Skeletal muscle cell (primary cell): ENCODE data around the gene KRTAP17-1.
"Not testable (repeated sequence)": the region's sequence is repeated elsewhere in the genome, so short reads cannot be mapped to it uniquely, and the experiment has no call there.

Source experiments
- DNase-seq: peaks from one replicate; pipeline ENCODE4 v3.0.0-alpha.2; 2010; ENCODE audit warnings: low read depth
- H3K4me3 ChIP-seq: 2 replicates; pipeline ENCODE4 v1.5.1; 2011; ENCODE audit warnings: low read depth, mild to moderate bottlenecking, control low read depth, low read length, moderate library complexity

KRTAP17-1 gene

DNA sequence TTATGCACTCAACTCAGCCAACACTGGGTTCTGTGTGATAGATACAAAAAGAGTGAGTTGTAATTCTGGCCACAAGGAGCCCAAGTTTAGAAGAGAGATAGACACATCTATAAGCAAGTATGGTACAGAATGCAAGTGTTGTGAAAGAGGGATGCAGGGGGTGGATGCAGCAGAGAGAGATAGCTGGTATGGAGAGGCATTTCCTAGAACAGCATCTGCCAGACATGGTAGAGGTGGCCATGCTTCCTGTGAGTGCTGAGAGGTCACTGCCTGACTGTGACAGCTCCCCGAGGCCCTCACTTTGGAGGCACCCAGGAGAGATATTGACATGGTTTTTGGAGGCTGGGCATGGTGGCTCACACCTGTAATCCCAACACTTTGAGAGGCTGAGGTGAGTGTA, 4.4 kb downstream of the KRTAP17-1 start:
- no peak overlapping the region for H3K4me3 ChIP-seq
- no peak for DNase-seq

DNA sequence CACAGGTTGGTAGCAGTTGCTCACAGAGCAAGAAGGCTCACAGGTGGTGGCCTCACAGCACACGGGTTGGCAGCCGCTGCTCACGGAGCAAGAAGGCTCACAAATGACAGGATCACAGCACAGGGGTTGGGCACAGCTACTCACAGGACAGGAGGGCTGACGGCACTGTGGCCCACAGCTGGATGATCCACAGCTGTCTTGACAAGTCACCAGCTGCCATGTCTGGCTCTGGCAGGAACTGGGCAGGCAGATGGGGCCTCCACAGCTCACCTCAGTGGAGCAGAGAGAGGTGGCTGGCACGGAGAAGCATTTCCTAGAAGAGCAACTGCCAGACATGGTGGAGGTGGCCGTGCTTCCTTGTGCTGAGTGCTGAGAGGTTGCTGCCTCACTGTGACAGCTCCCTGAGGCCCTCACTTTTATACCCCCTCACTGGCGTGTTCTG, 6.6 kb downstream of the KRTAP17-1 start, which contains the start of gene KRTAP16-1:
TSS of gene KRTAP16-1 (minus strand) at position 392 of the 442 bp plus-strand sequence. CDS start at position 336, 56 bp downstream.
- no peak for DNase-seq
- no peak within 1 kb of the TSS for H3K4me3 ChIP-seq

DNA sequence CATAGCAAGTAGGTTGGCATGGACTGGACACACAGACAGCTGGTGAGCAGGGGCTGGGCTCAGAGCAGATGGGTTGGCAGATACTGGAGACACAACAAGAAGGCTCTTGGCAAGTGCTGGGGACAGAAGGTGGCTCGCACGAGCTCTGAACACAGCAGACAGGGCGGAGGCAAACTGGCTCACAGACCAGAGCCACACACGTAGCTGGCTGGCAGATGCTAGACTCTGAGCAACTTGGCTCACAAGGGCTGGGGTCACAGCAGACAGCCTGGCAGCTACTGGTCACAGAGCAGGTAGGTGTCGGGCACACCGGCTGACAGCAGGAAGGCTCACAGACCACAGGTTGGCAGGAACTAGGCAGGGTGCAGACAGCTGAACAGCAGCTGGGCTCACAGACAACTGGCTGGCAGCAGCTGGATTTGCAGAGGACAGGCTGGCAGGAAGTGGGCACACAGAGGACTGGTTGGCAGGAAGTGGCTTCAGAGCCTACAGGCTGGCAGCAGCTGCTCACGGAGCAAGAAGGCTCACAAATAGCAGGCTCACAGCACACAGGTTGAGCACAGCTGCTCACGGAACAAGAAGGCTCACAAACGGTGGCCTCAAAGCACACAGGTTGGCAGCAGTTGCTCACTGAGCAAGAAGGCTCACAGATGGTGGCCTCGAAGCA, 7.1 kb downstream of the KRTAP17-1 start:
- no peak overlapping the region for H3K4me3 ChIP-seq
- no peak for DNase-seq

DNA sequence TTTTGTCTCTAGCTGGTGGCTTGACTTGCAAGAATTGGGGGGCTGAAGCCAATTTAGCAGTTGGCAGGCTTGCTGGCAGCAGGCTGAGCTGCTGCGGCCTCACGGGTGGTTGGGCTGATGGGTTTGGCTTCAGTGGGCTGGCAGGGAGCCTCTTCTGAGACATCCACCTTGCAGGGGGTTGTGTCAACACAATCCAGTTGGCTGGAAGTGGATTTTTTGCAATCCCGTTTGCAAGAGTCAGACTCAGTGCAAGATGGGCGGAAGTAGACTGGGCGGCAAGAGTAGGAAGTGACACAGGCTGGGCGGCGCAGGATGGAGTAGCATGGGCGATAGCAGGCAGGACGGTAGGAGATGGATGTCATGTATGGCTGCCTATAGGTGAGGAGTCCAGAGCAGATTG, 7.9 kb downstream of the KRTAP17-1 start:
- no peak overlapping the region for H3K4me3 ChIP-seq
- DNase-seq: no peak

DNA sequence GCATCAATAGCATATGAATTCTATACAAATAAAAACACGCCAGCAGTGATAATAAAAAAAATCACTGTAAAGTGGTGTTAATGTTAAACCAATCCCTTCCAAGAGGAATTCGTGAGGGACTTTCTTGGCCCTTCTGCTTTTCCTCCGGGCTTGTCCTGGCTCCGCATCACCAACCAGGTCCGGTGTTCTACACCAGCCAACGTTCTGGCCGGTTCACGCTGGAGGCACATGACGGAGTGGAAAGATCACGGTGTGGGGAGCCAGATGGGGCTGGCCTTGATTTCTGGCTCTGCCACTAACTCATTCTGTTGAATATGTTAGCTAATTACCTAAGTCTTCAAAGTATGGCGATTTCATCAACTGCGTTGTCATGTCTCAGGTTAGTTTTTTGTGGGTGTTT, 11.4 kb downstream of the KRTAP17-1 start:
- DNase-seq: no peak
- H3K4me3 ChIP-seq: no peak overlapping the region

DNA sequence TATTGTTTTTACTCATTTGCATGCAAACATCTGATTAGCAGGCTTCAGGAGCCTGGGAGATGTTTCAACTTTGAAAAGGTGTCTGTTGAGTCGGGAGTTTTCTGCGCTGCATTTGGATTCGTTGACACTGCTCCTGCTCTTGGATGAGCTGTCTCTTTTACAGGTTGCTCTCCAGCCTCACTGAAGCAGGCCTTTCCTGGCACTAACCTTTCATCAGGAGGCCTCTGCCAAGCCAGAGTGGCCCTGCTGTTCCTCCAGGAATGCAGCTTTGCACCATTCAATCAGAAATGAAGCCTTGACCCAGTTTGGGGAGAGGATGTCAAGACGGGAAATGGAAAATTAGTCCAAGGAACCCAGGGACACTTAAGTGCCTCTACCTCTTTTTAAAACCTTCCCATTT, 12.5 kb downstream of the KRTAP17-1 start:
- H3K4me3 ChIP-seq: no peak overlapping the region
- DNase-seq: no peak

DNA sequence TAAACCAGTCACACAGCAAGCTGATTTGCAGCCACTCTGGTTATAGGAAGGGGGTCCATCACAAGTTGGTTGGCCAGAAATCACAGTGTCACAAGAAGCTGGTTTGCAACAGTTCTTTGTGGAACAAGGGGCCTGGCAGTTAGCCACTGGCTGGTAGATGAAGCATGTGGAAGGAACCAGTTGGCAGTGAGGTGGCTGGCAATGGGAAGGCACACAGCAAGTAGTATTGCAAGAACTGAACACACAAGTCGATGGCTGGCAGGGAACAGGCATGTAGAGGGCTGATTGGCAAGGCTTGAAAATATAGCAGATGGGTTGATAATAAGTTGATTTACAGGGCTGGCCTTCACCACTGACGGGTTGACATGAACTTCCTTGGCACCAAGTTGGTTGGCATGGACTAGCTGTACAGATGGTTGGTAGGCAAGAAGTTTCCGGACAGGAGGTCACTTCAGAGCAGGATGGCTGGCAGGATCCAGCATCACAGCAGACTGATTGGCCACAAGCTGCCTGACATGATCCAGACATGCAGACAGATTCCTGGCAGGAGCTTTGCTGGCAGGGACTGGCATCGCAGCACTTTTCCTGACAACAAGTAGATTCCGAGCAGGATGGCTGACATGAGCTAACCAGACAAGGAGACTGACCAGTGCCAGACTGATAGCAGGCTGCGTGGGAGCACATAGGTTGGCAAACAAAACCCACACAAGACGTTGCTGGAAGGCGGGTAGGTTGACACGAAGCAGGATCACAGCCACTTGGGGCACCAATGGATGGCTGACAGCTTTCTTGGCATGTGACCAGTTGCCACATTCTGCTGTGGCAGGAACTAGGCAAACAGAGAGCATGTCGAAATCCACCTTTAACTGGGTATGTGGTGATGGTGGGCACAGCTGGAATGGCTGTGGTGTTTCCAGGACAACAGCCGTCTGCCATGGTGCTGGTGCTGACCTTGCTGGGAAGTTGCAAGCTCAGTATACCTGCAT, 13.3 kb downstream of the KRTAP17-1 start, which contains the start of gene KRTAP29-1:
TSS of gene KRTAP29-1 (minus strand) at position 936 of the 986 bp plus-strand sequence. CDS start at position 936, 0 bp downstream.
- no peak within 1 kb of the TSS for H3K4me3 ChIP-seq
- DNase-seq: no peak

DNA sequence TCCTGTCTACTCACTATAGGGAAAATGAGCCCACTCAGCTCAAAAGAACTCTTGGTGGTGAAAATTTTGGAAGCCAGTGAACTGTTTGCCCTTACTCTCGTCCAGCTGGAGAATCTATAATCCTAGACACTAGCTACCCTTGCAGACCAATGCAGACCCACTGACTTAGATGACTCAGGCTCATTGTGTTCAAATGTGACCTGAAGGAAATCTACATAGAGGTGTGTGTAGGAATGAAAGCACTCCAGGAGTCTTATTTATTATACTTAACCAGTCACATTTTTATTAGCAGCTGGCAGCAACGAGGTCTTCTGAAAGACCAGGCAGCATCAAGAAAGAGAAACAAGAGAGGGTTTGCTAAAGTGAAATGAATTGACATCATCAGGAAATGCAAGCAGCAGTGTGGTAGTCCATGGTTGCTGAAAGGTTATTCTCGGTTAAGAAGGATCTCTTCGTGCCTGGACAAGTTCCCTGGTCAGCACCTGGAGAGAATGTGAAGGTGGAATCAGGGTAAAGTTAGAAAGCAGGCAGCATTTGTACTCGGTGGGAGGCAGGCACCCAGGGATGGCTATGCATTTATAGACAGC, 14.2 kb downstream of the KRTAP17-1 start:
- no peak for DNase-seq
- no peak overlapping the region for H3K4me3 ChIP-seq

DNA sequence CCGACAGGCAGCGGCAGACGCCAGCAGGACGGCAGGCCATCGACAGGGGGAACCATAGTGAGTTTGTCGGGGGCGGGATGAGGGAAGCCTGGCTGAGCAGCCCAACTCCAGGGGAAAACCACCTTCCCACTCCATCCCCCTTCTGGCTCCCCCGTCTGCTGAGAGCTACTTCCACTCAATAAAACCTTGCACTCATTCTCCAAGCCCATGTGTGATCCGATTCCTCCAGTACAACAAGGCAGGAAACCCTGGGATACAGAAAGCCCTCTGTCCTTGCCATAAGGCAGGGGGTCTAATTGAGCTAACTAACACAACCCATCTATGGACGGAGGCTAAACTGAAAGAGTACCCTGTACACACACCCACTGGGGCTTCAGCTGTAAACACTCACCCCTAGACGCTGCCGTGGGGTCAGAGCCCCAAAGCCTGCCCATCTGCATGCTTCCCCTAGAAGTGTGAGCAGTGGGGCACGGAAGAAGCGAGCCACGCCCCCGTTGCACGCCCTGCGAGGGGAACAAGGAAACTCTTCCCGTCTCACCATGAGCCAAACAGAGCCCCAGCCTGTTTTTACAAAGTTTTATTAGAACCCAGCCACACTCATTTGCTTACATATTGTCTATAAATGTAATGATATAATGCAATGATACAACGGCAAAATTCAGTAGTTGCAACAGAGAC, 16.9 kb downstream of the KRTAP17-1 start:
- no peak for DNase-seq
- no peak overlapping the region for H3K4me3 ChIP-seq

DNA sequence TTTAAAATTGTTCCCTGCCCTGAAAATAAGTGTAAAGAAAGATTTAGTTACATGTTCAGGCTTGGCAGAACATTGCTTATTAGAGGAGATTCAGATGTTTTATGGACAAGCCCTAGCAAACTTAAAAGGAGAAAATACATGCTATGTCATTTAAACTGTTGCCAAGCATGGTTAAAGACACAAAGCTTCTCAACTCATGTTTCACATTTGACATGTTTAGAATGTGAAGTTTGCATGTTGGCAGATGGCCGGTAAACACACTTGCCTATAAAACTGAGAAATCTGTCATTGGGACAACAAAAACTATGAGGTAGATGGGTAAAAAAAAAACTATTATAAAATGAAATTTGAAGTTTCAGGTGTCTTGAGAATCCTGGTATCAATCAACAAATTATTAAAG, 18.7 kb downstream of the KRTAP17-1 start:
- no peak for DNase-seq
- H3K4me3 ChIP-seq: no peak overlapping the region

DNA sequence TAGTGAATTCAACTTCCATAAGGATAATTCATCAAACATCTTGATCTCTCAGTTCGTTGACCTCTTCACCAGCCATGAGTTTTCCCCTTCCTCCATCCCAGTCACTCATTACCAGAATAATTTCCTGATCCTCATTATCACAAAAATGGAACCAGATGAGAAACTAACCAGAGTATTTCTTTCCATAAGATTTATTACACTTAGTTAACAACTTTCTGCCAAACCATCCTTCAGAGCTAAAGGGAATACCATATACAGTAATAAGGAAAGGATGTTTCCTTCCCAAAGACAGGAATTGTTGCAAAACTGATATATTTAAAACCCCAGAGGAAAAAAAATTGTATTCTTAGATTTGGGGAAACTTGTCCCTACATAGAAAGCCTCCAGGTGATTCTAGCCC, 21.5 kb downstream of the KRTAP17-1 start:
- DNase-seq: no peak
- no peak overlapping the region for H3K4me3 ChIP-seq

DNA sequence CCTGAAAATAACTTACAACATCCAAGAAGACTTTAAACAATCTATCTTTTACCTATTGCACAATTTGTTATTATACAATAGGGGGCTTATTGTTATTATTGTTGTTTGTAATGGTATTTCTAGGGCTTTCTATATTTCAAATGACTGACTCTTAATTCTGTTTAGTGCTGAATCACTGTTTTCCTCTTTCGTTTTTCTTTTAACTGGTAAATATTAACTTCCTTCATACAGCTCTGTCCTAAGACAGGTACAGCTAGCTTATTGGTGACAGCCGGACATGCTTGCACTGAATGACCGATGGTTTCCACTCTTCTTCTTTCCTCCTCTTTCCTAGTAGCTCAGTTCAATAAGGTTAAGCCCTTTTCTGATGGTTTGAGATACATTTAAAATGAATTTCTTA, 28.5 kb downstream of the KRTAP17-1 start:
- no peak for DNase-seq

DNA sequence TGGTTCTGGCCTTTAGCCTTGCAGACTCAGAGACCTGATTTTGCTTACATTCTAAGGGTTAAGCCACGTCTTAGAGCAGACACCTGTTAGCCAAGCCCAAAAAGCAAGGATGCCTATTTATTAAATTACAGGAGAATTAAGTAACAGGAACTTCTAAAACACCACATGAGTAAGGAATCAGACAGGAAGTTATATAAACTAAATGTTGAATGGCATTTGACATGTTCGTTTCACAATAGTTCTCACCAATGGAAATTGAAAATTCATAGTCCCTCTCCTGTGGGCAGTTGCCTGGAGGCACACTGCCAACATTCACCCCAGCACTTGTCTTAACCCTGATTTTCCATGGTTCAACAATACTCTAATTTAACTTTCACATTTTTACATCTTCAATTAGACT, 31.0 kb downstream of the KRTAP17-1 start:
- DNase-seq: no peak
- H3K4me3 ChIP-seq: no peak overlapping the region

More for the DNA sequence above, 28.5 kb downstream of the KRTAP17-1 start:
- H3K4me3 ChIP-seq: no peak overlapping the region

DNA sequence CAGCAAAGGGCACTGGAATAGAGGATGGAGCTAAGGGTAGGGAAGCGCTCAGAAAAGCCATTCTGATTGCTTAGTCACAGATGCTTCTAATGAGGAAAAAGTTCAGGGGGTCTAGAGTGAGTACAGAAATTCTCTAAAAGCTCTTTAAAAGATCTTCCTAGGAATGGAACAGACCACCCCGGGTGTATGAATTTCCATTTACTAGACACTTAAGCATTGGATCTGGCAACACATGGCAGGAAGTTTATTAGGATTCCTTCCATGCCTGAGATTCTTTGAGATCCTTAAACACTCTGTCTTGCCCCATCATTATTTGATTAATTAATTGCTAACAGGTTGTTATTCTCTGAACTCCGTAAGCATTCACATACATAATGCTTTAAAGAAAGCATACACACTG, 31.5 kb downstream of the KRTAP17-1 start:
- H3K4me3 ChIP-seq: no peak overlapping the region
- no peak for DNase-seq

DNA sequence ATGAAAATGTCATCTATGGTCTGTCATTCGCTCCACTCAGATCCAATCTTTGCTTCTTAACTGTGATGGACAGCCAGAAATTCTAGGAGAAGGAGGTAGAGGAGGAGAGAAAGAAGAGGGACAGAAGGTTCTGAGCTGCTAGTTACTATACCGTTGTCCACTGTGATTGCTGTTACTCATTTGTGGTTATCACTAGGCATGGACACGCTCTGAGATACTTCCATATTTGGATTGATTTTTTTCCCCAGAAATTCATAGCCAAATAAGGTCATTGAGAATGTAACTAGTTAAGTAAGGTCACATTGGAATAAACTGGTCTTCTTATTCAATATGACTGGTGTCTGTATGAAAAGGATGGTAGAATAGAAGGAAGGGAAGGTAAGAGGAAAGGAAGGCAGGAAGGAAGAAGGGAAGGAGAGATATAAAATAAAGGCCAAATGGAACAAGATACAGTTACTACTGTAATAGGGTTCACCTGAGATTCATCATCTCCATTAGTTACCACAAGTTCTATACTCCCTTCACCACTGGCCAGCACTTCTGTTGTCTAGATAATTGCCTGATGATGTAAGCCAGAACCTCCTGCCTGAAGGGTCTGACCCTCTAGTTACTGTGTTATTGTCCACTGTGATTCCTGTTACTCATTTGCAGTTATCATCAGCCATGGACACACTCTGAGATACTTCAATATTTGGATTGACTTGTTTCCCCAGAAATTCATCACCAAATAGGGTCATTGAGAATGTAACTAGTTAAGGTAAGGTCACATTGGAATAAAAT, 37.1 kb downstream of the KRTAP17-1 start:
- no peak for DNase-seq
- no peak overlapping the region for H3K4me3 ChIP-seq

DNA sequence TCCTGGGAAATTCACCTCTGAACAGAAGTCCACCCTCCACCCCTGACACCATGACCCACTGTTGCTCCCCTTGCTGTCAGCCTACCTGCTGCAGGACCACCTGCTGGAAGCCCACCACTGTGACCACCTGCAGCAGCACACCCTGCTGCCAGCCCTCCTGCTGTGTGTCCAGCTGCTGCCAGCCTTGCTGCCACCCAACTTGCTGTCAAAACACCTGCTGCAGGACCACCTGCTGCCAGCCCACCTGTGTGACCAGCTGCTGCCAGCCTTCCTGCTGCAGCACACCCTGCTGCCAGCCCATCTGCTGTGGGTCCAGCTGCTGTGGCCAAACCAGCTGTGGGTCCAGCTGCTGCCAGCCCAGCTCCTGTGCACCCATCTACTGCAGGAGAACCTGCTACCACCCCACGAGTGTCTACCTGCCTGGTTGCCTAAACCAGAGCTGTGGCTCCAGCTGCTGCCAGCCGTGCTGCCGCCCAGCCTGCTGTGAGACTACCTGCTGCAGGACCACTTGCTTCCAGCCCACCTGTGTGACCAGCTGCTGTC, 39.8 kb downstream of the KRTAP17-1 start, which contains the start of gene KRTAP9-7:
TSS of gene KRTAP9-7 (plus strand) at position 51 of the 543 bp plus-strand sequence. CDS start at position 51, 0 bp downstream.
- H3K4me3 ChIP-seq, DNase-seq: not testable (repeated sequence)

DNA sequence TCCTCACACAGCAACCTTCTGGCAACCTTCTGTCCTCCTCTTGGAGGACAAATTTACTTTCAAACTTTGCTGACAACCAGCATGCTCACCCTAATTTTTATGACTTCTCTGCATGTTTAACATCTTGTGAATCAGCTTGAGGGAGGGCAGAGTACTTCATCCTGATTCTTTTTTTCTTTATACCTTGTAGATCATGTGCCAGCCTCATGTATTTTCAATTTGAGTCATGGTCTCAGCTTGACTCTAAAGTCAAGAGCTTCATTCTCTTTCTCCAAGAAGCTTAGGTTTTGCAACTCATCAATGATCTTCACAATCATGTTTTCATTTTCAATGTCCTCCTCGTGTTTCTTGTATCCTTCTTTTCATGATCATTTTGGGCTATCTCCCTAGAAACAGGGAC, 43.7 kb downstream of the KRTAP17-1 start:
- H3K4me3 ChIP-seq: no peak overlapping the region
- DNase-seq: no peak

DNA sequence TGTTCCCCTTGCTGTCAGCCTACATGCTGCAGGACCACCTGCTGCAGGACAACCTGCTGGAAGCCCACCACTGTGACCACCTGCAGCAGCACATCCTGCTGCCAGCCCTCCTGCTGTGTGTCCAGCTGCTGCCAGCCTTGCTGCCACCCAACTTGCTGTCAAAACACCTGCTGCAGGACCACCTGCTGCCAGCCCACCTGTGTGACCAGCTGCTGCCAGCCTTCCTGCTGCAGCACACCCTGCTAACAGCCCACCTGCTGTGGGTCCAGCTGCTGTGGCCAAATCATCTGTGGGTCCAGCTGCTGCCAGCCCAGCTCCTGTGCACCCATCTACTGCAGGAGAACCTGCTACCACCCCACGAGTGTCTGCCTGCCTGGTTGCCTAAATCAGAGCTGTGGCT, 44.2 kb downstream of the KRTAP17-1 start:
- H3K4me3 ChIP-seq, DNase-seq: not testable (repeated sequence)
